Keratinocyte (primary cell): ENCODE results near the gene TAS2R42. TPM values are rescaled to one million over a fixed set of nuclear protein-coding genes. Genes with fewer than 3 reads are reported as not detected.

ENCODE experiments used
- DNase-seq: peaks from one replicate; pipeline ENCODE4 v3.0.0-alpha.2; 2011; ENCODE audit warnings: low read depth, missing footprints, low spot score
- FAIRE-seq: peaks from 2 replicates; lab custom pipeline; 2011; peaks lifted over from hg19 to GRCh38; lab: Jason Lieb, UNC
- H2AFZ ChIP-seq: 2 replicates; pipeline ENCODE4 v1.6.0; 2012; ENCODE audit warnings: low read length, control low read depth, inconsistent platforms; ENCODE audit not compliant: control insufficient read depth
- H3K27ac ChIP-seq: 2 replicates; pipeline ENCODE4 v1.5.1; 2011; ENCODE audit warnings: low read length; ENCODE audit not compliant: control insufficient read depth, insufficient read depth
- H3K27me3 ChIP-seq: 3 replicates; pipeline ENCODE4 v1.6.0; 2011; ENCODE audit warnings: low read length; ENCODE audit not compliant: control insufficient read depth, insufficient read depth; ENCODE audit errors: extremely low read depth
- H3K36me3 ChIP-seq, 2 experiments: 2 replicates in 1 of 2; 3 replicates in 1 of 2; pipeline ENCODE4 v1.5.1; 2011; ENCODE audit warnings: low read length in 2 of 2, mild to moderate bottlenecking in 1 of 2; ENCODE audit not compliant: control insufficient read depth in 2 of 2, insufficient read depth in 2 of 2; ENCODE audit errors: extremely low read depth in 1 of 2
- H3K4me1 ChIP-seq: 3 replicates; pipeline ENCODE4 v1.5.1; 2011; ENCODE audit warnings: low read length; ENCODE audit not compliant: control insufficient read depth, insufficient read depth; ENCODE audit errors: extremely low read depth
- H3K4me2 ChIP-seq: 3 replicates; pipeline ENCODE4 v1.6.0; 2011; ENCODE audit warnings: low read depth, low read length; ENCODE audit not compliant: control insufficient read depth, insufficient read depth; ENCODE audit errors: extremely low read depth
- H3K4me3 ChIP-seq, 3 experiments: fragments of 200-600 bp in 1 of 3; sonication (generic) in 1 of 3; 2 replicates in 2 of 3; 3 replicates in 1 of 3; pipeline ENCODE4 v1.5.1; 2011 to 2016; ENCODE audit warnings: low read length in 3 of 3, mild to moderate bottlenecking in 3 of 3, control low read depth in 2 of 3, inconsistent platforms in 1 of 3, low read depth in 1 of 3, mixed read lengths in 1 of 3, mixed run types in 1 of 3, moderate library complexity in 1 of 3; ENCODE audit not compliant: control insufficient read depth in 2 of 3, insufficient read depth in 2 of 3; ENCODE audit errors: extremely low read depth in 1 of 3
- H3K79me2 ChIP-seq: 2 replicates; pipeline ENCODE4 v1.6.0; 2012; ENCODE audit warnings: low read length; ENCODE audit not compliant: control insufficient read depth, insufficient read depth
- H3K9ac ChIP-seq: 3 replicates; pipeline ENCODE4 v1.6.0; 2011; ENCODE audit warnings: low read length; ENCODE audit not compliant: control insufficient read depth, insufficient read depth; ENCODE audit errors: extremely low read depth
- H3K9me1 ChIP-seq: 3 replicates; pipeline ENCODE4 v1.6.0; 2011; ENCODE audit warnings: low read length; ENCODE audit not compliant: control insufficient read depth, insufficient read depth; ENCODE audit errors: extremely low read depth
- H3K9me3 ChIP-seq: 2 replicates; pipeline ENCODE4 v1.5.1; 2012; ENCODE audit warnings: low read depth, low read length; ENCODE audit not compliant: control insufficient read depth
- H4K20me1 ChIP-seq: 3 replicates; pipeline ENCODE4 v1.6.0; 2011; ENCODE audit warnings: low read length; ENCODE audit not compliant: control insufficient read depth, insufficient read depth; ENCODE audit errors: extremely low read depth
- CTCF ChIP-seq, 3 experiments: IDR thresholded peaks in 1 of 3; conservative IDR thresholded peaks in 1 of 3; optimal IDR thresholded peaks in 1 of 3; 2 replicates in 2 of 3; 3 replicates in 1 of 3; pipeline versions ENCODE3 to v1.5.1; 2011; ENCODE audit warnings: low read length in 3 of 3, mild to moderate bottlenecking in 3 of 3, moderate library complexity in 2 of 3, control low read depth in 1 of 3, inconsistent platforms in 1 of 3; ENCODE audit not compliant: insufficient read depth in 2 of 3; ENCODE audit errors: extremely low read depth in 1 of 3
- EZH2 ChIP-seq: IDR thresholded peaks from one replicate; pipeline ENCODE4 v1.6.1; 2012; ENCODE audit warnings: inconsistent platforms, mild to moderate bottlenecking, low read length, moderate library complexity
- dilution Hi-C: fragments of 300-500 bp; cut with MboI; formaldehyde crosslinking; loops from one replicate; pipeline ENCODE4 v1.7.0; 2020; ENCODE audit warnings: low sequenced_read_pairs; ENCODE audit not compliant: extremely low pct_ligation_motif_present
- polyA plus RNA-seq, 5 experiments: library from polyadenylated mRNA; depleted of rRNA in 3 of 5; stranded (reverse) in 3 of 5; stranded (forward) in 1 of 5; unstranded in 1 of 5; fragments of >200 nt; gene quantifications; 1 replicate in 1 of 5; 2 replicates in 3 of 5; 3 replicates in 1 of 5; pipeline versions ENCODE4 v1.2.1 to v1.2.3, GENCODE V29; 2011 to 2012; ENCODE audit warnings: missing spikeins in 2 of 5, low read depth in 1 of 5, low replicate concordance in 1 of 5

TAS2R42 gene
- polyA plus RNA-seq, 1 donor (not counting 4 experiments of a cell fraction or from before 2014, with no cell fraction given), result not detected

GRCh38 chr12:11144297-11144696 lies 42.4 kb downstream of the TAS2R42 start:
- TF ChIP-seq CTCF (optimal IDR thresholded peaks at IDR 0.05 in 1 of 3, IDR thresholded peaks at IDR 0.05 in 1 of 3, conservative IDR thresholded peaks at IDR 0.05 in 1 of 3; ENCODE audit: extremely low read depth in 1 of 3, insufficient read depth in 2 of 3, low read length in 3 of 3), result no peak
- no peak for TF ChIP-seq EZH2
- Histone ChIP-seq H3K9ac (no peak overlapping the region), H3K4me3 (no peak overlapping the region)

GRCh38 chr12:11143352-11143751 lies 43.4 kb downstream of the TAS2R42 start:
- H4K20me1 ChIP-seq, result no peaks in the 10 kb centered on the region
- dilution Hi-C loops, result no loop called here
- peaks cover 24% of the 10 kb centered on the region for H3K79me2 ChIP-seq

More at GRCh38 chr12:11144297-11144696, 42.4 kb downstream of the TAS2R42 start:
- H3K36me3 ChIP-seq, result no peaks in the 10 kb centered on the region
- no peak overlapping the region for H3K4me2 ChIP-seq
- FAIRE-seq (no peak), DNase-seq (no peak)
- peaks cover 24% of the 10 kb centered on the region for H3K79me2 ChIP-seq
- no peaks in the 10 kb centered on the region for H3K4me1 ChIP-seq
- H3K9me1 ChIP-seq, result no peaks in the 10 kb centered on the region
- no peaks in the 10 kb centered on the region for H3K27me3 ChIP-seq
- H3K9me3 ChIP-seq, result no peaks in the 10 kb centered on the region
- no peak overlapping the region for H3K27ac ChIP-seq
- dilution Hi-C loops, result no loop called here
- H4K20me1 ChIP-seq, result no peaks in the 10 kb centered on the region
- no peak overlapping the region for H2AFZ ChIP-seq

More at GRCh38 chr12:11143352-11143751, 43.4 kb downstream of the TAS2R42 start:
- H2AFZ ChIP-seq, result no peak overlapping the region
- H3K27me3 ChIP-seq, result no peaks in the 10 kb centered on the region
- H3K9ac ChIP-seq, result no peak overlapping the region
- no peak for TF ChIP-seq CTCF (optimal IDR thresholded peaks at IDR 0.05 in 1 of 3, IDR thresholded peaks at IDR 0.05 in 1 of 3, conservative IDR thresholded peaks at IDR 0.05 in 1 of 3; ENCODE audit: extremely low read depth in 1 of 3, insufficient read depth in 2 of 3, low read length in 3 of 3)
- TF ChIP-seq EZH2, result no peak
- no peak for FAIRE-seq
- no peak overlapping the region for H3K4me3 ChIP-seq
- no peaks in the 10 kb centered on the region for H3K9me3 ChIP-seq
- no peaks in the 10 kb centered on the region for H3K4me1 ChIP-seq
- no peak overlapping the region for H3K27ac ChIP-seq
- no peaks in the 10 kb centered on the region for H3K36me3 ChIP-seq
- H3K9me1 ChIP-seq, result no peaks in the 10 kb centered on the region
- DNase-seq, result no peak
- no peak overlapping the region for H3K4me2 ChIP-seq
